Bronchial epithelial cell (primary cell): Measurements from ENCODE around the gene SOX5. TPM values are rescaled to one million over a fixed set of nuclear protein-coding genes. Genes with fewer than 3 reads are reported as not detected.

Experiments used
- DNase-seq: peaks from one replicate; pipeline ENCODE4 v3.0.0-alpha.2; 2010; ENCODE audit warnings: low read depth
- FAIRE-seq: peaks from 2 replicates; lab custom pipeline; 2011; peaks lifted over from hg19 to GRCh38; lab: Jason Lieb, UNC
- H3K27me3 ChIP-seq: 2 replicates; pipeline ENCODE4 v1.5.1; 2011; ENCODE audit warnings: low read length; ENCODE audit not compliant: control insufficient read depth, insufficient read depth
- H3K36me3 ChIP-seq: 2 replicates; pipeline ENCODE4 v1.5.1; 2011; ENCODE audit warnings: low read length; ENCODE audit not compliant: control insufficient read depth, insufficient read depth
- H3K4me3 ChIP-seq: 2 replicates; pipeline ENCODE4 v1.5.1; 2011; ENCODE audit warnings: mild to moderate bottlenecking, low read depth, low read length, control low read depth
- CTCF ChIP-seq: IDR thresholded peaks from 2 replicates; pipeline ENCODE4 v1.5.1; 2011; ENCODE audit warnings: mild to moderate bottlenecking, moderate library complexity, low read length, control low read depth, inconsistent platforms; ENCODE audit not compliant: insufficient read depth, severe bottlenecking
- total RNA-seq: library from RNA; depleted of rRNA; stranded (reverse); fragments of >200 nt; gene quantifications from 2 replicates; pipeline ENCODE4 v1.2.1, GENCODE V29; 2014

SOX5 gene
- total RNA-seq, 1 donor from 2014 or later: under 0.01 TPM

- TF ChIP-seq CTCF: no peak
- DNase-seq (no peak), FAIRE-seq (no peak)
- H3K4me3 ChIP-seq: no peak overlapping the region
- H3K36me3 ChIP-seq: no peaks in the 10 kb centered on the region
- H3K27me3 ChIP-seq: peaks cover 7% of the 10 kb centered on the region
These were observed 2.1 kb downstream of the SOX5 start for GRCh38 chr12:23947395-23947794.

- Histone ChIP-seq H3K36me3 (no peaks in the 10 kb centered on the region), H3K27me3 (peaks cover 7% of the 10 kb centered on the region), H3K4me3 (no peak overlapping the region)
- FAIRE-seq (no peak), DNase-seq (no peak)
- no peak for TF ChIP-seq CTCF
These were observed 4.2 kb downstream of the SOX5 start for GRCh38 chr12:23945249-23945648.

GRCh38 chr12:23944067-23944466 is 5.4 kb downstream of the SOX5 start:
- DNase-seq: no peak
- Histone ChIP-seq H3K27me3 (peaks cover 4% of the 10 kb centered on the region), H3K4me3 (no peak overlapping the region), H3K36me3 (no peaks in the 10 kb centered on the region)
- no peak for TF ChIP-seq CTCF
- FAIRE-seq: no peak

GRCh38 chr12:23942841-23943240 is 6.6 kb downstream of the SOX5 start:
- no peak for DNase-seq
- Histone ChIP-seq H3K36me3 (no peaks in the 10 kb centered on the region), H3K4me3 (no peak overlapping the region), H3K27me3 (no peaks in the 10 kb centered on the region)
- no peak for FAIRE-seq
- TF ChIP-seq CTCF: no peak

DNA sequence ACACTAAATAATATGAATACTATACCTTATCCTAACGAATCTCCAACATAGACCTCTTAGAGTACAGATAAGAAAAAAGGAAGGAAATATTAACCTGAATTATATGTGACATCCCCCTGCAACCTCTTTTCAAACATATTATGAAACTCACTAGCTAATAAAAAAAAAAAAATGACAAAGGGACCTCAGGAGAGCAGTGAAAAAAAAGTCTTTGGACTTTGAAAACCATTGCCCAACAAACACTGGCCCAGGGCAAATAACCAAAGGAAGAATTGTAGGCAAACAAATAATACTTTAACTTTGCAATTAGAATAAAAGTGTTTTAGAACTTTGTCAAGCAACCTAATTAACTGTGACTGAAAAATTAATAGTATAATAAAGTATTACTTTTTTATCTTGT is 7.7 kb downstream of the SOX5 start:
- H3K36me3 ChIP-seq: no peaks in the 10 kb centered on the region
- DNase-seq (no peak), FAIRE-seq (no peak)
- H3K27me3 ChIP-seq: no peaks in the 10 kb centered on the region
- no peak overlapping the region for H3K4me3 ChIP-seq
- TF ChIP-seq CTCF: no peak

DNA sequence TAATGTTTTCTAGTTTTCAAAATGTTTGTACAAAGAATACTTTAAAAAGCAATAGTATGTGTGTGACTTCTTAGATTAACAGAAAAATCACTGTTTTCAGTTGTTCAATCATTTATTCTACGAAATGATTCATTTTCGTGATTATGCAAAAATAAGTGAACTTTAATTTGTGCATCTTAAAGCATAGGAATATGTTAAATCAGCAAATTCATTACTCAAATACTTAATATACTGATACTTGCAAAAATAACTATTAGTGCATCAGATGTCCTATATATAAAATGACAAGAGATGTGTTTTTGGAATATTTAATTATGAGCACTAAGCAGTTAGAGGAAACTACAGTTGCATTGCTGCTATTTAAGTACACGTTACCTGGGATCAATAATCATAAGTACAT is 11.0 kb downstream of the SOX5 start:
- TF ChIP-seq CTCF: no peak
- FAIRE-seq (no peak), DNase-seq (no peak)
- Histone ChIP-seq H3K4me3 (no peak overlapping the region), H3K27me3 (no peaks in the 10 kb centered on the region), H3K36me3 (no peaks in the 10 kb centered on the region)
